ENCODE data around the gene RPS27A.
"Not testable (repeated sequence)": the region's sequence is repeated elsewhere in the genome, so short reads cannot be mapped to it uniquely, and the experiment has no call there.

The RPS27A gene

GRCh38 chr2:55232084-55232862, at the start of gene RPS27A, which contains the start of gene CLHC1:
RPS27A (plus strand) TSS chr2:55232688; CDS start chr2:55232825, 137 bp downstream.
CLHC1 (minus strand) TSS chr2:55232293; CDS start chr2:55222411, 9,882 bp downstream.
- peak; percentile 86 to 93 for DNase-seq (ENCODE audit: low read depth in 1 of 2, low spot score in 1 of 2)

GRCh38 chr2:55186837-55187236, 45.7 kb upstream of the RPS27A start:
- DNase-seq (ENCODE audit: low read depth in 1 of 2, low spot score in 1 of 2), result not testable (repeated sequence)

- DNase-seq (ENCODE audit: low read depth in 1 of 2, low spot score in 1 of 2), result not testable (repeated sequence)
These were observed 40.6 kb upstream of the RPS27A start for GRCh38 chr2:55191888-55192287.

GRCh38 chr2:55196526-55196925, 36.0 kb upstream of the RPS27A start:
- DNase-seq (ENCODE audit: low read depth in 1 of 2, low spot score in 1 of 2), result no peak

GRCh38 chr2:55200416-55200815, 32.1 kb upstream of the RPS27A start:
- no peak for DNase-seq (ENCODE audit: low read depth in 1 of 2, low spot score in 1 of 2)

GRCh38 chr2:55204536-55204935, 28.0 kb upstream of the RPS27A start:
- no peak for DNase-seq (ENCODE audit: low read depth in 1 of 2, low spot score in 1 of 2)

GRCh38 chr2:55204950-55205349, 27.5 kb upstream of the RPS27A start:
- no peak for DNase-seq (ENCODE audit: low read depth in 1 of 2, low spot score in 1 of 2)

- no peak for DNase-seq (ENCODE audit: low read depth in 1 of 2, low spot score in 1 of 2)
These were observed 18.7 kb upstream of the RPS27A start for GRCh38 chr2:55213822-55214221.

- no peak for DNase-seq (ENCODE audit: low read depth in 1 of 2, low spot score in 1 of 2)
These were observed 8.3 kb upstream of the RPS27A start for GRCh38 chr2:55223958-55224760.

GRCh38 chr2:55224761-55225261, 7.7 kb upstream of the RPS27A start:
- no peak for DNase-seq (ENCODE audit: low read depth in 1 of 2, low spot score in 1 of 2)

- no peak for DNase-seq (ENCODE audit: low read depth in 1 of 2, low spot score in 1 of 2)
These were observed 6.9 kb upstream of the RPS27A start for GRCh38 chr2:55225481-55226020.

GRCh38 chr2:55227437-55228225, 4.9 kb upstream of the RPS27A start:
- DNase-seq (ENCODE audit: low read depth in 1 of 2, low spot score in 1 of 2), result not testable (repeated sequence)

GRCh38 chr2:55228226-55228563, 4.3 kb upstream of the RPS27A start:
- DNase-seq (ENCODE audit: low read depth in 1 of 2, low spot score in 1 of 2), result no peak

- no peak for DNase-seq (ENCODE audit: low read depth in 1 of 2, low spot score in 1 of 2)
These were observed 3.3 kb upstream of the RPS27A start for GRCh38 chr2:55229221-55229620.

GRCh38 chr2:55230551-55230950, 1.9 kb upstream of the RPS27A start:
- DNase-seq (ENCODE audit: low read depth in 1 of 2, low spot score in 1 of 2), result no peak

- DNase-seq (ENCODE audit: low read depth in 1 of 2, low spot score in 1 of 2), result no peak
These were observed 873 bp upstream of the RPS27A start for GRCh38 chr2:55231546-55232083.

GRCh38 chr2:55232863-55233657, 572 bp downstream of the RPS27A start:
- peak; percentile 27 to 47 for DNase-seq (ENCODE audit: low read depth in 1 of 2, low spot score in 1 of 2)

- DNase-seq (ENCODE audit: low read depth in 1 of 2, low spot score in 1 of 2), result no peak
These were observed 1.1 kb downstream of the RPS27A start for GRCh38 chr2:55233658-55233940.

GRCh38 chr2:55235724-55236538, 3.4 kb downstream of the RPS27A start:
- no peak for DNase-seq (ENCODE audit: low read depth in 1 of 2, low spot score in 1 of 2)

Data from activated T-helper 1 cell treated with anti-CD3 and anti-CD28 coated beads, Interleukin-2, amount 50 U/mL, for 16 hours (primary cell).